Natural killer cell treated with Interleukin-12 subunit alpha and Interleukin-12 subunit beta and Interleukin-15 and Interleukin-18, amount 100 ng/mL, for 72 hours (primary cell): ENCODE results near the gene CAND1. TPM values are rescaled to one million over a fixed set of nuclear protein-coding genes. Genes with fewer than 3 reads are reported as not detected.

Experiments
- ATAC-seq, 2 donors: fragments of 150-1000 bp; cut with Tn5 transposase in 1 of 2; sonication (Bioruptor Pico), chemical (Tn5 transposase) in 1 of 2; 2 replicates each; pipeline ENCODE4 v1.10.0; 2021
- DNase-seq: peaks from one replicate; pipeline ENCODE4 v3.0.0; 2022; ENCODE audit warnings: low spot score
- H3K27ac Mint-ChIP-seq, 2 donors: 1 replicate in 1 of 2; 2 replicates in 1 of 2; pipeline ENCODE4 v1.8.0; 2022; ENCODE audit warnings: mixed read lengths in 2 of 2, mild to moderate bottlenecking in 1 of 2, moderate library complexity in 1 of 2
- H3K27me3 Mint-ChIP-seq, 2 donors: 1 replicate in 1 of 2; 2 replicates in 1 of 2; pipeline ENCODE4 v1.8.0; 2022; ENCODE audit warnings: mixed read lengths in 2 of 2
- H3K36me3 Mint-ChIP-seq: one replicate; pipeline ENCODE4 v1.8.0; 2022; ENCODE audit warnings: mixed read lengths
- H3K4me1 Mint-ChIP-seq, 2 donors: 1 replicate in 1 of 2; 2 replicates in 1 of 2; pipeline ENCODE4 v1.8.0; 2022; ENCODE audit warnings: low read depth in 2 of 2, mixed read lengths in 2 of 2, mild to moderate bottlenecking in 1 of 2
- H3K4me3 Mint-ChIP-seq: one replicate; pipeline ENCODE4 v1.8.0; 2022; ENCODE audit warnings: mixed read lengths
- H3K9me3 Mint-ChIP-seq: 2 replicates; pipeline ENCODE4 v1.8.0; 2022; ENCODE audit warnings: mixed read lengths
- total RNA-seq, 2 donors: library from RNA; stranded (reverse); gene quantifications; one replicate each; pipeline ENCODE4 v1.2.3, GENCODE V29; 2022

Gene CAND1
- total RNA-seq, 2 donors from 2014 or later, result 140 to 161 TPM

DNA sequence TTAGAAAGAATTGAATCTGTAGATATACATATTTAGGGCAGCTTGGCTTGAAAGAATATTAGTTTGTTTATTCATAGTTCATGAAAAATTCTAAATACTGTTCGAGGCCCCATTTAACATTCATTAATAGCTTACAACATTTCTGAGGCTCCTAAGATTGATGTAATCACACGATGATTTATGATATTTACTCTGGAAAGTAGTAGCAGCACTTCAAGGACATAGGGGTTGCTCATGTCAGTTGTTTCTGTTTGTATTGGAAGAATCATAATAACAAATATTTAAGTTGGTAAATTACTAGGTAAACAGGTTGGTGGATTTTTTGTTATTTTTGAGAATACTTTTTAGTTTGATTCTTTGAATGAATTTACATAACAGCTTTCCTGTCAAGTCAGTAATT is 30.4 kb downstream of the CAND1 start:
- Mint-ChIP-seq H3K36me3 (peaks cover 41% of the 10 kb centered on the region), H3K9me3 (no peaks in the 10 kb centered on the region), H3K4me1 (peaks cover 13 to 27% of the 10 kb centered on the region in 2 donors), H3K4me3 (no peak overlapping the region), H3K27ac (no peak overlapping the region), H3K27me3 (no peaks in the 10 kb centered on the region)
- ATAC-seq (no peak), DNase-seq (no peak)

GRCh38 chr12:67299926-67300325 is 30.8 kb downstream of the CAND1 start:
- no peaks in the 10 kb centered on the region for H3K9me3 Mint-ChIP-seq
- DNase-seq (no peak), ATAC-seq (no peak)
- no peak overlapping the region for H3K4me3 Mint-ChIP-seq
- H3K27me3 Mint-ChIP-seq, result no peaks in the 10 kb centered on the region
- peaks cover 38% of the 10 kb centered on the region for H3K36me3 Mint-ChIP-seq
- peaks cover 13 to 23% of the 10 kb centered on the region in 2 donors for H3K4me1 Mint-ChIP-seq
- peak overlapping the region in 1 of 2 donors; percentile 5 for H3K27ac Mint-ChIP-seq

DNA sequence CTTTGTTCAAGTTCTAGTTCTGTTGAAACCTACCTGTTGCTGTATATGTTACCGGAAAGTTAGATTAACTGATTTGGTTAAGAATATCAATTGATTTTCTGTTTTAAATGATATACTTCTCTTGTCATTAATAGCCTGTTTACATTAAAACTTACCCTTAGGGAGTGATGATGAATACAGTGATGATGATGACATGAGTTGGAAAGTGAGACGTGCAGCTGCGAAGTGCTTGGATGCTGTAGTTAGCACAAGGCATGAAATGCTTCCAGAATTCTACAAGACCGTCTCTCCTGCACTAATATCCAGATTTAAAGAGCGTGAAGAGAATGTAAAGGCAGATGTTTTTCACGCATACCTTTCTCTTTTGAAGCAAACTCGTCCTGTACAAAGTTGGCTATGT is 33.0 kb downstream of the CAND1 start:
- H3K27ac Mint-ChIP-seq, result no peak overlapping the region
- H3K4me3 Mint-ChIP-seq, result no peak overlapping the region
- peaks cover 5 to 6% of the 10 kb centered on the region in 2 donors for H3K4me1 Mint-ChIP-seq
- no peaks in the 10 kb centered on the region for H3K9me3 Mint-ChIP-seq
- ATAC-seq (no peak), DNase-seq (no peak)
- H3K36me3 Mint-ChIP-seq, result peaks cover 48% of the 10 kb centered on the region
- no peaks in the 10 kb centered on the region for H3K27me3 Mint-ChIP-seq

DNA sequence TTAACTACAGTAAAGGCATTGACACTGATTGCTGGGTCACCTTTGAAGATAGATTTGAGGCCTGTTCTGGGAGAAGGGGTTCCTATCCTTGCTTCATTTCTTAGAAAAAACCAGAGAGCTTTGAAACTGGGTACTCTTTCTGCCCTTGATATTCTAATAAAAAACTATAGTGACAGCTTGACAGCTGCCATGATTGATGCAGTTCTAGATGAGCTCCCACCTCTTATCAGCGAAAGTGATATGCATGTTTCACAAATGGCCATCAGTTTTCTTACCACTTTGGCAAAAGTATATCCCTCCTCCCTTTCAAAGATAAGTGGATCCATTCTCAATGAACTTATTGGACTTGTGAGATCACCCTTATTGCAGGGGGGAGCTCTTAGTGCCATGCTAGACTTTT is 36.4 kb downstream of the CAND1 start:
- Mint-ChIP-seq H3K27me3 (no peaks in the 10 kb centered on the region), H3K27ac (no peak overlapping the region), H3K4me3 (no peak overlapping the region), H3K36me3 (peaks cover 48% of the 10 kb centered on the region), H3K4me1 (no peaks in the 10 kb centered on the region), H3K9me3 (no peaks in the 10 kb centered on the region)
- no peak for ATAC-seq
- DNase-seq, result no peak

DNA sequence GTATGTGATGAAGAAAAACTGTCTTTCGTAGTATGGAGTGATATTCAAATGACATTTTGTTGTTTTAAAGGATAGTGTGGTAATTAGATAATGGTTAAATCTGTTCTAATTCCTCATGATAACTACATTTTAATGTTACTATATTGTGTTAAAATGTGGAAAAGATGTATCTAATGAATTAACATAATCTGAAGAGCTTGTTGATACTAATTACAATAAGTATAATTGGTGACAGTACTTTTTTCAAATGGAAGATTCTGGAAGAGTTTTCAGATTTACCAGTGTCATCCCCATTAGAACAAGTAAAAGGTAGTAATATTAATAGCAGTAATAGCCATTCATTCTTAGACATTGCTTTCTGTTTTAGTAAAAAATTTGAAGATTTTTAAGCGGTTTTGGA is 37.6 kb downstream of the CAND1 start:
- Mint-ChIP-seq H3K27ac (no peak overlapping the region), H3K4me3 (no peak overlapping the region), H3K9me3 (no peaks in the 10 kb centered on the region), H3K27me3 (no peaks in the 10 kb centered on the region), H3K36me3 (peaks cover 51% of the 10 kb centered on the region), H3K4me1 (no peaks in the 10 kb centered on the region)
- DNase-seq, result no peak
- no peak for ATAC-seq

GRCh38 chr12:67315661-67316060 is 46.5 kb downstream of the CAND1 start:
- DNase-seq (no peak), ATAC-seq (no peak)
- peaks cover 21% of the 10 kb centered on the region for H3K36me3 Mint-ChIP-seq

GRCh38 chr12:67318786-67319185 is 49.6 kb downstream of the CAND1 start:
- ATAC-seq (no peak), DNase-seq (no peak)
- Mint-ChIP-seq H3K36me3 (peaks cover 15% of the 10 kb centered on the region), H3K27ac (no peak overlapping the region), H3K27me3 (no peaks in the 10 kb centered on the region), H3K4me3 (no peak overlapping the region), H3K4me1 (peaks cover 5 to 19% of the 10 kb centered on the region in 2 donors), H3K9me3 (no peaks in the 10 kb centered on the region)

More at GRCh38 chr12:67315661-67316060, 46.5 kb downstream of the CAND1 start:
- Mint-ChIP-seq H3K4me1 (peaks cover 5 to 15% of the 10 kb centered on the region in 2 donors), H3K27me3 (no peaks in the 10 kb centered on the region), H3K9me3 (no peaks in the 10 kb centered on the region), H3K4me3 (no peak overlapping the region), H3K27ac (peak overlapping the region in 1 of 2 donors; percentile 35)

- Mint-ChIP-seq H3K9me3 (no peaks in the 10 kb centered on the region), H3K36me3 (peaks cover 15% of the 10 kb centered on the region), H3K4me3 (no peak overlapping the region), H3K27ac (no peak overlapping the region), H3K27me3 (no peaks in the 10 kb centered on the region), H3K4me1 (peaks cover 5 to 16% of the 10 kb centered on the region in 2 donors)
- no peak for ATAC-seq
- DNase-seq, result no peak
Measured at GRCh38 chr12:67319936-67320335, 50.8 kb downstream of the CAND1 start.

- Mint-ChIP-seq H3K36me3 (peaks cover 15% of the 10 kb centered on the region), H3K9me3 (peaks cover 3% of the 10 kb centered on the region), H3K27ac (no peak overlapping the region), H3K4me1 (peaks cover 5 to 13% of the 10 kb centered on the region in 2 donors), H3K4me3 (no peak overlapping the region), H3K27me3 (no peaks in the 10 kb centered on the region)
- no peak for ATAC-seq
- DNase-seq, result no peak
Measured at GRCh38 chr12:67320614-67321295, 51.6 kb downstream of the CAND1 start.

DNA sequence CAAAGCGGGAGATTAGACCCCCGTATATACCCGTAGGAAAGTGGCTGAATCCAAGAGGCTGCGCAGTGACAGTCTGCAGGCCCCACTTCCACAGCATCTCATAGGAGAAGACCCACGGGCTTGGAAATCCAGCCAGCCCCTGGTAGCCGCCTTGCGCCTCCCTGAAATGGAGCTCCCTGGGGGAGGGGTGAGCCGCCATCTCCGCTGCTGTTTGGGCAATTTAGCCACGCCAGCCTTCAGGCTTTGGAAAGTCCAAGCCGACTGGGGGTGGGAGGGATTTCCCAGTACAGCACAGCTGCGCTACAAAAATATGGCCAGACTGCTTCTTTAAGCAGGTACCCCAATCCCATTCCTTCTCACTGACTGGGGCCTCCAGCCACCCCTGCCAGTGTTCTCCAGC is 53.4 kb downstream of the CAND1 start:
- no peak for ATAC-seq
- H3K4me3 Mint-ChIP-seq, result no peak overlapping the region
- H3K36me3 Mint-ChIP-seq, result peaks cover 10% of the 10 kb centered on the region
- no peaks in the 10 kb centered on the region for H3K27me3 Mint-ChIP-seq
- H3K4me1 Mint-ChIP-seq, result peaks cover 0 to 9% of the 10 kb centered on the region in 2 donors
- H3K27ac Mint-ChIP-seq, result no peak overlapping the region
- no peak for DNase-seq
- peaks cover 4% of the 10 kb centered on the region for H3K9me3 Mint-ChIP-seq

- Mint-ChIP-seq H3K9me3 (peaks cover 4% of the 10 kb centered on the region), H3K27ac (no peak overlapping the region), H3K4me3 (no peak overlapping the region), H3K4me1 (peaks cover 0 to 9% of the 10 kb centered on the region in 2 donors), H3K27me3 (no peaks in the 10 kb centered on the region), H3K36me3 (peaks cover 10% of the 10 kb centered on the region)
- DNase-seq, result no peak
- no peak for ATAC-seq
Measured at GRCh38 chr12:67323007-67323406, 53.8 kb downstream of the CAND1 start.

DNA sequence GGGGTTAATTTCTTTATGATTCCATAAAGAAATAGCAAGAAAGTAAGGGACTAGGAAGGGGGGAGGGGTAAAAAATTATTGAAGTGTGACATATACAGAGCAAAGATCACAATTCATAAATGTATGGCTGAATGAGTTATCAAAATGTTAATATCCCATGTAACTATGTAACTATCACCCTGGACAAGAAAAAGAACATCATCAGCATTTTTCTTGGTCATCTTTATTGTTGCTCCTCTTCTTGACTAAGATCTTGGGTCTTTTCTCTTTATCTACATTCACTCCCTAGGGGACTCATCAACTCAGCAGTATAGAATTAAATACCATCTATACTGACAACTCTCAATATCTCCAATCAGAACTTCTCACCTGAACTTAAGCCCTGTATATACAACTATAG is 57.5 kb downstream of the CAND1 start:
- no peak overlapping the region for H3K27ac Mint-ChIP-seq
- DNase-seq (no peak), ATAC-seq (no peak)
- peaks cover 4% of the 10 kb centered on the region for H3K9me3 Mint-ChIP-seq
- H3K4me1 Mint-ChIP-seq, result peaks cover 5 to 6% of the 10 kb centered on the region in 2 donors
- peaks cover 5% of the 10 kb centered on the region for H3K36me3 Mint-ChIP-seq
- H3K4me3 Mint-ChIP-seq, result no peak overlapping the region
- H3K27me3 Mint-ChIP-seq, result no peaks in the 10 kb centered on the region

DNA sequence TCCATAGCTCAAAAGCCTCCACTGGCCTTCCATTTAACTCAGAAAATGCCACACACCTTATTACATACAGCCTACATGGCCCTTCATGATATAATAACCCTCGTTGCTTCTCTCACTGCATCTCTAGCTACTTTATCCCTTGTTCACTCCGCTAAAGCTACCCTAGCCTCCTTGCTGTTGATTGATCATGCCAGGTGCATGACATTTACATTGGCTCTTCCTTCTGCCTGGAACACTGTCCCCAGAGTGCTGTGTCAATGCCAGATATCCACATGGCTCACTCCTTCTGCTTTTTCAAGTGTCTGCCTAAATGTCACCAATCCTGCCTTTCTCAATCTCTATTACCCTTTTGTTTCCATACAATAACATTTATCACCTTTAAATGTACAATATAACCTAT is 58.3 kb downstream of the CAND1 start:
- H3K27me3 Mint-ChIP-seq, result no peaks in the 10 kb centered on the region
- H3K9me3 Mint-ChIP-seq, result peaks cover 4% of the 10 kb centered on the region
- H3K27ac Mint-ChIP-seq, result no peak overlapping the region
- H3K4me1 Mint-ChIP-seq, result peaks cover 5 to 6% of the 10 kb centered on the region in 2 donors
- H3K36me3 Mint-ChIP-seq, result no peaks in the 10 kb centered on the region
- H3K4me3 Mint-ChIP-seq, result no peak overlapping the region
- no peak for DNase-seq
- no peak for ATAC-seq

- H3K4me1 Mint-ChIP-seq, result peaks cover 5 to 6% of the 10 kb centered on the region in 2 donors
- peaks cover 3% of the 10 kb centered on the region for H3K36me3 Mint-ChIP-seq
- no peak overlapping the region for H3K27ac Mint-ChIP-seq
- ATAC-seq (no peak), DNase-seq (no peak)
- no peak overlapping the region for H3K4me3 Mint-ChIP-seq
- no peaks in the 10 kb centered on the region for H3K9me3 Mint-ChIP-seq
- no peaks in the 10 kb centered on the region for H3K27me3 Mint-ChIP-seq
Measured at GRCh38 chr12:67331123-67331522, 62.0 kb downstream of the CAND1 start.

GRCh38 chr12:67331828-67332227 is 62.7 kb downstream of the CAND1 start:
- Mint-ChIP-seq H3K27me3 (no peaks in the 10 kb centered on the region), H3K27ac (no peak overlapping the region), H3K36me3 (peaks cover 7% of the 10 kb centered on the region), H3K9me3 (no peaks in the 10 kb centered on the region), H3K4me1 (peaks cover 5 to 6% of the 10 kb centered on the region in 2 donors), H3K4me3 (no peak overlapping the region)
- ATAC-seq (no peak), DNase-seq (no peak)
